Measurements from ENCODE around the gene ZFAND3. TPM values are rescaled to one million over a fixed set of nuclear protein-coding genes. Genes with fewer than 3 reads are reported as not detected.
A peak's percentile ranks its signal among the peaks of the same experiment; 100 is the strongest.

ZFAND3 gene
- total RNA-seq, 1 experiment from 2014 or later = 22.2 TPM

GRCh38 chr6:38035478-38035877, 216.0 kb downstream of the ZFAND3 start:
- no peak overlapping the region for H3K9ac ChIP-seq (ENCODE audit: low read length)
- H3K4me2 ChIP-seq (ENCODE audit: low read length) = no peak overlapping the region
- BruUV-seq (replicated peaks) = no TSS peak
- DNase-seq = peak; percentile 24
- peaks cover 39% of the 10 kb centered on the region for H3K79me2 ChIP-seq (ENCODE audit: low read length)
- no peak overlapping the region for H2AFZ ChIP-seq (ENCODE audit: low read length)
- no peaks in the 10 kb centered on the region for H3K27me3 ChIP-seq (ENCODE audit: low read length)
- H3K4me1 ChIP-seq (ENCODE audit: insufficient read depth, low read length) = peaks cover 36% of the 10 kb centered on the region
- CTCF ChIA-PET = interaction anchor here (0.8 kb wide), 1 partner anchor 459 kb away, joined by 5 read pairs; no protein-coding TSS in a partner anchor
- TF ChIP-seq EZH2 (IDR thresholded peaks at IDR 0.05; ENCODE audit: low read length, unreplicated experiment) = no peak
- ATAC-seq = no peak
- no peak overlapping the region for H3K27ac ChIP-seq (ENCODE audit: low read length)
- H3K9me2 ChIP-seq (replicated peaks; ENCODE audit: low read length) = no peaks in the 10 kb centered on the region
- H4K20me1 ChIP-seq (ENCODE audit: low read length) = peaks cover 19% of the 10 kb centered on the region
- peaks cover 10% of the 10 kb centered on the region for H3F3A ChIP-seq (ENCODE audit: low read length, unreplicated experiment)
- no peaks in the 10 kb centered on the region for H3K36me3 ChIP-seq (ENCODE audit: low read depth, low read length)
- no peaks in the 10 kb centered on the region for H3K9me3 ChIP-seq (ENCODE audit: low read length)
- POLR2A ChIA-PET (ENCODE audit: unreplicated experiment) = no interaction called here
- intact Hi-C loops (cut with micrococcal nuclease) = loop anchor here (10.0 kb wide), 2 partner anchors 529 to 639 kb away; no protein-coding TSS in a partner anchor
- H3K4me3 ChIP-seq (ENCODE audit: low read length) = no peak overlapping the region

GRCh38 chr6:38039502-38039901, 220.0 kb downstream of the ZFAND3 start:
- Histone ChIP-seq H3K27me3 (ENCODE audit: low read length) (no peaks in the 10 kb centered on the region), H3K9me3 (ENCODE audit: low read length) (no peaks in the 10 kb centered on the region), H3K4me1 (ENCODE audit: insufficient read depth, low read length) (peaks cover 24% of the 10 kb centered on the region), H3K79me2 (ENCODE audit: low read length) (peaks cover 32% of the 10 kb centered on the region), H3K9ac (ENCODE audit: low read length) (no peak overlapping the region), H3K4me2 (ENCODE audit: low read length) (no peak overlapping the region), H3K9me2 (replicated peaks; ENCODE audit: low read length) (no peaks in the 10 kb centered on the region), H2AFZ (ENCODE audit: low read length) (no peak overlapping the region), H3K4me3 (ENCODE audit: low read length) (no peak overlapping the region), H3K27ac (ENCODE audit: low read length) (no peak overlapping the region), H3F3A (ENCODE audit: low read length, unreplicated experiment) (peaks cover 2% of the 10 kb centered on the region), H4K20me1 (ENCODE audit: low read length) (peaks cover 15% of the 10 kb centered on the region; the same call in 1 of the 2 replicates), H3K36me3 (ENCODE audit: low read depth, low read length) (no peaks in the 10 kb centered on the region)
- TF ChIP-seq CTCF (conservative IDR thresholded peaks at IDR 0.05; ENCODE audit: low read depth, low read length) (no peak), EZH2phosphoT487 (IDR thresholded peaks at IDR 0.05; ENCODE audit: borderline replicate concordance, low read length) (no peak), EZH2 (IDR thresholded peaks at IDR 0.05; ENCODE audit: low read length, unreplicated experiment) (no peak)
- intact Hi-C loops (cut with micrococcal nuclease) = loop anchor here (10.0 kb wide), 2 partner anchors 525 to 635 kb away; no protein-coding TSS in a partner anchor
- ChIA-PET CTCF (interaction anchor here (0.6 kb wide), 1 partner anchor 38 kb away, joined by 3 read pairs; no protein-coding TSS in a partner anchor), POLR2A (ENCODE audit: unreplicated experiment) (no interaction called here)
- no TSS peak for BruUV-seq (replicated peaks)
- ATAC-seq = peak; percentile 92
- peak; percentile 42 for DNase-seq

- DNase-seq = no peak
- no peak overlapping the region for H3K9ac ChIP-seq (ENCODE audit: low read length)
- intact Hi-C loops (cut with micrococcal nuclease) = no loop called here
- POLR2A ChIA-PET (ENCODE audit: unreplicated experiment) = no interaction called here
- H3K79me2 ChIP-seq (ENCODE audit: low read length) = peaks cover 24% of the 10 kb centered on the region
- no peak for TF ChIP-seq EZH2phosphoT487 (IDR thresholded peaks at IDR 0.05; ENCODE audit: borderline replicate concordance, low read length)
- TF ChIP-seq EZH2 (IDR thresholded peaks at IDR 0.05; ENCODE audit: low read length, unreplicated experiment) = no peak
- H3K4me3 ChIP-seq (ENCODE audit: low read length) = no peak overlapping the region
- peaks cover 17% of the 10 kb centered on the region for H3K4me1 ChIP-seq (ENCODE audit: insufficient read depth, low read length)
- H2AFZ ChIP-seq (ENCODE audit: low read length) = no peak overlapping the region
- H3K4me2 ChIP-seq (ENCODE audit: low read length) = no peak overlapping the region
- H3K9me3 ChIP-seq (ENCODE audit: low read length) = no peaks in the 10 kb centered on the region
- ATAC-seq = no peak
- BruUV-seq (replicated peaks) = no TSS peak
- H3K9me2 ChIP-seq (replicated peaks; ENCODE audit: low read length) = no peaks in the 10 kb centered on the region
- no peaks in the 10 kb centered on the region for H3K36me3 ChIP-seq (ENCODE audit: low read depth, low read length)
- H4K20me1 ChIP-seq (ENCODE audit: low read length) = peaks cover 8% of the 10 kb centered on the region; the same call in 1 of the 2 replicates
- CTCF ChIA-PET = no interaction called here
- H3F3A ChIP-seq (ENCODE audit: low read length, unreplicated experiment) = peaks cover 2% of the 10 kb centered on the region
- H3K27ac ChIP-seq (ENCODE audit: low read length) = no peak overlapping the region
- H3K27me3 ChIP-seq (ENCODE audit: low read length) = no peaks in the 10 kb centered on the region
Measured at GRCh38 chr6:38040254-38040653, 220.7 kb downstream of the ZFAND3 start.

Measured in PC-3 (cell line).